ENCODE data around the gene OPA3.

OPA3 gene

GRCh38 chr19:45485305-45486077 is 99.1 kb downstream of the OPA3 start:
- in situ Hi-C loops (cut with MboI; ENCODE audit: low sequenced_read_pairs) = no loop called here

DNA sequence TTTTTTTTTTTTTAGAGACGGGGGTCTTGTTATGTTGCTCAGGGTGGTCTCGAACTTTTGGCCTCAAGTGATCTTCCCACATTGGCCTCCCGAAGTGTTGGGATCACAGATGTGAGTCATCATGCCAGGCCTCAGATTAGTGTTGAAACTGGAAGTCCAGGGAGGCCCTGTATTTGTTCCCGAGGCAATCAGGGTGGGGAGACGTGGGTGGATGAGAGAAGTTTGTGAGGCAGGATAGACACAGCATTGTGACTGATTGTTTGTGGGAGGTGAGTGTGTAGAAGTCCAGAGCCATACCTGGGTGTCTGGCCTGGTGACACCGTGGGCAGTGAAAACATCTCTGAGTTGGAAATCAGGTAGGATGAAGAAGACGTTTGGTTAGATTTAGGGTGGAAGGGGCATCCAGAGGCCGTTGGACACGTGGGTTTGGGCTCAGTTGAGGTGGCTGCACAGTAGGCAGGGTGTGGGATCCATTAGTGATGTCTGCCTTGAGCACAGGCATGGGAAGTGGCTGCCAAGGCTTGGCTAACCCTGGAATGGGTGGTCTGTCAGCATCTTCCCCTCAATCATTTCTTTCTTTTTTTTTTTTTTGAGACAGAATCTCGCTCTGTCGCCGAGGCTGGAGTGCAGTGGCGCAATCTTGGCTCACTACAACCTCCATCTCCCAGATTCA is 100.2 kb downstream of the OPA3 start:
- in situ Hi-C loops (cut with MboI; ENCODE audit: low sequenced_read_pairs) = no loop called here

GRCh38 chr19:45483033-45483432 is 101.6 kb downstream of the OPA3 start:
- in situ Hi-C loops (cut with MboI; ENCODE audit: low sequenced_read_pairs) = no loop called here

DNA sequence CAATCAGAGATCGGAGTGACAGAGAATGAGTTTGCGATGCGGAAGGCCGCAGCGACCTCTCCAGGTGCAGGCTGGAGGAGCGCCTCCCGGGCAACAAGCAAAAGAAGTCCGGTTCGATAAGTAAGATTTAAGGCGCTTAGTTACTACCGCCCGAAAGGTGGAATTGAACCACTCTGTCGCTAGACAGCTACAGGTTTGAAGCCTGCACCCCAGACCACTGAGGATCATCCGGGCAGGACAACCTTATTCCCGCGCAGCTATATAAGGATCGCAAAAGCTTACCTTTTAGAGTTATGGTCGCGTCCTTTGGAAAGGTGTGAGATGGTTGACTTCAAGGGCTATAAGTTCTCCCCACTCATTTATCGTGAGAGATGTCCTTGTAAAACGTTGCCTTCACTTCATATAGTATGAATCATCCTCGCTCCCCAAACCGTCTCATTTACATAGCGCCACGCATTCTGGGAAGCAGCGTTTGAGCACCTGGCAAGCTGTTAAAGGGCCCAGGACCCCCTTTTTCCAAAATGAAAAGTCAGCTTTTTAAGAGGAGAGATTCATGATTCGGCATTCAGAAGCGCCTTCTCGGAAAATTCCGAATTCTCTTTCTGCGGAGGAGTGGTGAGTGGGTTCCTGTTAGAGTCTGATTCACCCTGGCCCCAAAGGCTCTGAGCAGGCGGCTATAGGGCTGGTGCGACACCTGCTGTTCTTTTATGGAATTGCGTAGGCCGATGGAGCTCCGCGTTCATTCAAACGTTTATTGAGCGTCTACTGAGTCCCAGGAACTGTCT is 106.0 kb downstream of the OPA3 start:
- in situ Hi-C loops (cut with MboI; ENCODE audit: low sequenced_read_pairs) = no loop called here

- in situ Hi-C loops (cut with MboI; ENCODE audit: low sequenced_read_pairs) = no loop called here
Measured at GRCh38 chr19:45477713-45478453, 106.7 kb downstream of the OPA3 start.
